Duodenal mucosa (tissue), 2 donors: ENCODE data around the gene PGM2L1.
A peak's percentile ranks its signal among the peaks of the same experiment; 100 is the strongest.

Experiments used
- H3K27ac ChIP-seq: one replicate; pipeline ENCODE4 v1.7.0; 2013; ENCODE audit warnings: low read depth, low read length
- H3K27me3 ChIP-seq, 2 donors: one replicate each; pipeline ENCODE4 v1.7.0; 2013; ENCODE audit warnings: low read length in 2 of 2, control low read depth in 1 of 2; ENCODE audit not compliant: insufficient read depth in 2 of 2, control insufficient read depth in 1 of 2
- H3K36me3 ChIP-seq, 2 donors: one replicate each; pipeline ENCODE4 v1.7.0; 2013; ENCODE audit warnings: low read length in 2 of 2, control low read depth in 1 of 2; ENCODE audit not compliant: insufficient read depth in 2 of 2, control insufficient read depth in 1 of 2
- H3K4me1 ChIP-seq, 2 donors: one replicate each; pipeline ENCODE4 v1.7.0; 2013; ENCODE audit warnings: low read length in 2 of 2, control low read depth in 1 of 2; ENCODE audit not compliant: insufficient read depth in 2 of 2, control insufficient read depth in 1 of 2
- H3K4me3 ChIP-seq, 2 donors: one replicate each; pipeline ENCODE4 v1.7.0; 2013; ENCODE audit warnings: low read length in 2 of 2, low read depth in 1 of 2
- H3K9ac ChIP-seq, 2 donors: one replicate each; pipeline ENCODE4 v1.7.0; 2013; ENCODE audit warnings: low read length in 2 of 2, low read depth in 1 of 2
- H3K9me3 ChIP-seq, 2 donors: one replicate each; pipeline ENCODE4 v1.7.0; 2013; ENCODE audit warnings: low read length in 2 of 2, control low read depth in 1 of 2; ENCODE audit not compliant: control insufficient read depth in 1 of 2

Gene PGM2L1

GRCh38 chr11:74310857-74311256 is 87.4 kb downstream of the PGM2L1 start:
- Histone ChIP-seq H3K9me3 (no peaks in the 10 kb centered on the region), H3K27me3 (peaks cover 11 to 12% of the 10 kb centered on the region in 2 donors), H3K36me3 (no peaks in the 10 kb centered on the region), H3K4me3 (peak overlapping the region; percentile 55 to 58), H3K27ac (no peak overlapping the region), H3K9ac (peak overlapping the region in 1 of 2 donors; percentile 15), H3K4me1 (peaks cover 5 to 6% of the 10 kb centered on the region in 2 donors)

GRCh38 chr11:74307434-74307833 is 90.8 kb downstream of the PGM2L1 start:
- peaks cover 5 to 6% of the 10 kb centered on the region in 2 donors for H3K4me1 ChIP-seq
- H3K4me3 ChIP-seq, result no peak overlapping the region
- H3K27ac ChIP-seq, result no peak overlapping the region
- H3K36me3 ChIP-seq, result no peaks in the 10 kb centered on the region
- H3K9ac ChIP-seq, result no peak overlapping the region
- no peaks in the 10 kb centered on the region for H3K9me3 ChIP-seq
- H3K27me3 ChIP-seq, result peaks cover 11 to 14% of the 10 kb centered on the region in 2 donors

- no peak overlapping the region for H3K9ac ChIP-seq
- peaks cover 11 to 14% of the 10 kb centered on the region in 2 donors for H3K27me3 ChIP-seq
- H3K27ac ChIP-seq, result no peak overlapping the region
- H3K36me3 ChIP-seq, result no peaks in the 10 kb centered on the region
- H3K9me3 ChIP-seq, result no peaks in the 10 kb centered on the region
- peaks cover 5 to 6% of the 10 kb centered on the region in 2 donors for H3K4me1 ChIP-seq
- H3K4me3 ChIP-seq, result no peak overlapping the region
These were observed 91.6 kb downstream of the PGM2L1 start for GRCh38 chr11:74306435-74307175.

GRCh38 chr11:74299015-74299414 is 99.2 kb downstream of the PGM2L1 start:
- no peak overlapping the region for H3K4me3 ChIP-seq
- no peaks in the 10 kb centered on the region for H3K36me3 ChIP-seq
- H3K27me3 ChIP-seq, result no peaks in the 10 kb centered on the region
- H3K9me3 ChIP-seq, result no peaks in the 10 kb centered on the region
- no peaks in the 10 kb centered on the region for H3K4me1 ChIP-seq
- H3K9ac ChIP-seq, result no peak overlapping the region
- no peak overlapping the region for H3K27ac ChIP-seq

GRCh38 chr11:74297484-74297883 is 100.7 kb downstream of the PGM2L1 start:
- Histone ChIP-seq H3K27me3 (no peaks in the 10 kb centered on the region), H3K9me3 (no peaks in the 10 kb centered on the region)

GRCh38 chr11:74288911-74289310 is 109.3 kb downstream of the PGM2L1 start:
- H3K27me3 ChIP-seq, result no peaks in the 10 kb centered on the region
- H3K4me1 ChIP-seq, result no peaks in the 10 kb centered on the region
- no peaks in the 10 kb centered on the region for H3K36me3 ChIP-seq
- H3K4me3 ChIP-seq, result no peak overlapping the region
- no peak overlapping the region for H3K9ac ChIP-seq
- no peaks in the 10 kb centered on the region for H3K9me3 ChIP-seq
- H3K27ac ChIP-seq, result no peak overlapping the region

More at GRCh38 chr11:74297484-74297883, 100.7 kb downstream of the PGM2L1 start:
- H3K9ac ChIP-seq, result no peak overlapping the region
- H3K4me1 ChIP-seq, result no peaks in the 10 kb centered on the region
- no peaks in the 10 kb centered on the region for H3K36me3 ChIP-seq
- H3K4me3 ChIP-seq, result no peak overlapping the region
- no peak overlapping the region for H3K27ac ChIP-seq

GRCh38 chr11:74288161-74288560 is 110.1 kb downstream of the PGM2L1 start:
- Histone ChIP-seq H3K36me3 (no peaks in the 10 kb centered on the region), H3K27me3 (no peaks in the 10 kb centered on the region), H3K9me3 (no peaks in the 10 kb centered on the region), H3K4me3 (no peak overlapping the region), H3K27ac (no peak overlapping the region), H3K9ac (no peak overlapping the region), H3K4me1 (no peaks in the 10 kb centered on the region)

- Histone ChIP-seq H3K27me3 (no peaks in the 10 kb centered on the region), H3K27ac (no peak overlapping the region), H3K4me1 (no peaks in the 10 kb centered on the region), H3K9ac (no peak overlapping the region), H3K9me3 (no peaks in the 10 kb centered on the region), H3K36me3 (no peaks in the 10 kb centered on the region), H3K4me3 (no peak overlapping the region)
These were observed 113.8 kb downstream of the PGM2L1 start for GRCh38 chr11:74284466-74284865.

- Histone ChIP-seq H3K36me3 (no peaks in the 10 kb centered on the region), H3K4me1 (no peaks in the 10 kb centered on the region), H3K9ac (no peak overlapping the region), H3K27ac (no peak overlapping the region), H3K4me3 (no peak overlapping the region), H3K9me3 (no peaks in the 10 kb centered on the region), H3K27me3 (no peaks in the 10 kb centered on the region)
These were observed 114.6 kb downstream of the PGM2L1 start for GRCh38 chr11:74283580-74284180.

- Histone ChIP-seq H3K27me3 (no peaks in the 10 kb centered on the region), H3K36me3 (no peaks in the 10 kb centered on the region), H3K9ac (no peak overlapping the region), H3K4me1 (no peaks in the 10 kb centered on the region), H3K27ac (no peak overlapping the region), H3K9me3 (no peaks in the 10 kb centered on the region), H3K4me3 (no peak overlapping the region)
These were observed 115.3 kb downstream of the PGM2L1 start for GRCh38 chr11:74282914-74283371.
